OCI-LY3 (cell line): ENCODE data around the gene REG1A.

Experiments
- CTCF ChIP-seq: fragments of 200-600, 300-600 bp; sonication (generic); IDR thresholded peaks from 2 replicates; pipeline ENCODE4 v1.5.1; 2014; ENCODE audit warnings: antibody characterized with exemption, low read length, low read depth
- EZH2phosphoT487 ChIP-seq: fragments of 200-600 bp; shearing (Covaris generic); IDR thresholded peaks from 2 replicates; pipeline ENCODE4 v1.6.1; 2018; ENCODE audit warnings: antibody characterized with exemption, mixed run types, low read depth

- TF ChIP-seq CTCF (no peak), EZH2phosphoT487 (no peak)
These were observed 8.0 kb upstream of the REG1A start for GRCh38 chr2:79112269-79112668.
